Esophagus mucosa (tissue), 1 donor: ENCODE results near the gene KIAA0513. TPM values are rescaled to one million over a fixed set of nuclear protein-coding genes. Genes with fewer than 3 reads are reported as not detected.

Experiments
- ATAC-seq: fragments of 200-7000 bp; cut with Tn5 transposase; one replicate; pipeline ENCODE4 v1.9.1; 2020
- total RNA-seq: library from RNA; stranded (reverse); gene quantifications from one replicate; pipeline ENCODE4 v1.2.4, GENCODE V29; 2023
- donor health status: DM: yes; HTN: yes; CAD: no.

Gene KIAA0513
- total RNA-seq, 1 donor from 2014 or later = 8.1 TPM

DNA sequence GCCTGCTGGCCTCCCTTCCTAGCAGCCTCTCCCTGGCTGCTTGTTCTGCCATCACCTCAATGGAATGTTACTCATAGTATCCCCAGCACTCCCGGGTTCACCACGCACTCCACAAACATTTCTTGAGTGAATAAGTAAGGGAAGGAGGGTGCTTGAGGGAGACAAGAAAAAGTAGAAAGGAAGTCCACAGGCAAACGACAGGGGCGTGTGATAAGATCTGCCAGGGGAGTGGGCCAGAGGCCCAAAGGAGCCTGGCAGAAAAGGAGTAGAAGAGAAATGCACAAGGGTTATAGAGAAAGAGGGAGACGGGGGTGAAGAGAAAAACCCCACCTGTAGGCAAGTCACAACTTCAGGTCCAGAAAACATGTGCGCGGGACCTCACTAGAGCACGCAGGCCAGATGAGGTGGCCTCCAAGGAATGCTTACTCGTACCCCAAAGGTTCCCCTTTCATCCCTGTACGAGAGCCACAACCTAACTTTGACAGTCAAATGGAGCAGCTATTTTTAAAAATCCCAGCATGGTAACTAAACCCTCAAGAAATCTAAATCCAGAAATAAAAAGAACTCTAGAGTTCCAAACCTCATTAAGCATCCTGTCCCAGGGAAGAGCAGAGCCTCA is 22.9 kb upstream of the KIAA0513 start:
- peak; percentile 22 for ATAC-seq

DNA sequence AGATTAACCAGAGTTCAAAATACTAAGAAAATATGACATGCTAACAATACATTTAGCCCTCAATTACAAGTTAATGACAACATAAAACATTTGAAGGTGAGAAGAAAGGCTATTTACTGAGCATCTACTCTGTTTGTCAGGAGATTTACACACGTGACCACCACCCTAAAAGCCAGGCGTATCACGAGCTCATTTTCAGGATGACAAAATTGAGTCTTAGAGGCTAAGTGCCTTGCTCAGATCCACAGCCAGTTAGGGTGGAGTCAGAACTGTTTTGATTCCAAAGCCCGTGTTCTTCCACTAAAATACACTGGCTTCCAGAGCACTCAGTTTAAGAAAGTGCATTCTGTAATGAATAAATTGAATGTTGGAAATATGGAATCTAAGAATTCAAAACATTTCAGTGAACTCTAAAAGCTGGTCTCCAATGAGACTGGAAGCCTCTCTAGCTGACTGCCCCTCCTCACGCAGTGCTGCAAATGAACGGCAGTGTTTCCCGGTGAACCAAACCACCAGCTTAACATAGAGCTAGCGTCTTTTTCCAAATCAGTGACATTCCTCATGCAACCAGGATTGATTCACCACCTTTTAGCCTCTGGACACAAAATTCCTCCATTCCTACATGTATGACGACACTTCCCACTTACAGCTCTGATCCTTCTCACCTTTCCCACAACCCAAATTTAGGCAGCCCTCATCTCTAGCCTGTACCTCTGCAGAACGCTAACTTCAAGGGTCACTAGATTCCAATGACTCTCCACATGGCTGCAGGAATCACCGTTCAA is 22.1 kb upstream of the KIAA0513 start:
- no peak for ATAC-seq

DNA sequence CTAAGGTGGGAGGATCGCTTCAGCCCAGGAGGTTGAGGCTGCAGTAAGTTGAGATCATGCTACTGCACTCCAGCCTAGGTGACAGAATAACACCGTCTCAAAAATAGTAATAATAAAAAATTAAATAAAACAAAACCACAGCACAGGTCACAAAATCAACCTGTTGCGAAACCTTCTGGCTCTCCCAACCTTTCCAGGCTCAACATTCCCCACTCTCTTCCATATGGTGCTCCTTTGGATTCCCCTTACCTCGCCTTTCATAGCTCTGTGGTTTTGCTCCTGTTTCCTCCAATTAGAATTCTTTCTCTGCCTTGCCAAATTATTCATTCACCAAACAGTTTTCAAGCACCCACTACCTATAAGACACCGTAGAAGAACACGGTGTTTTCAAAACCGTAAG is 21.0 kb upstream of the KIAA0513 start:
- ATAC-seq = no peak

- ATAC-seq = no peak
Observed at GRCh38 chr16:85007496-85008214, 19.9 kb upstream of the KIAA0513 start.

DNA sequence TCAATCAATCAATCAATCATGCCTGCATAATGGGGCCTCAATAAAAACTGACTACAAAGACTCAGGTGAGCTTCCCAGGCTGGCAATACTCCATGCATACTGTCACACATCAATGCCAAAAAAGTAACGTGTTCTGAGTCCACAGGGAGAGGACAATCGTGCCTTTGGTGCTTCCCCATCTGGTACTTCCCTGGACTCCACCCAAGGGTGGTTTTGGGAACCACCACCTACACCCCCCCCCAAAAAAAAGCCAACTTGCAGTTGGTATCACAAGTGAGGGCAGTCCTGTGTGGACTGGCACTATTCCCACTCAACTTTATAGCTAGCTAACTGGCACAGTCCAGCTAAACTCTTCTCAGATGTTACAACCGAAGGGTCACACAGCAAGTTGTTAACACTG is 19.3 kb upstream of the KIAA0513 start:
- ATAC-seq = no peak

DNA sequence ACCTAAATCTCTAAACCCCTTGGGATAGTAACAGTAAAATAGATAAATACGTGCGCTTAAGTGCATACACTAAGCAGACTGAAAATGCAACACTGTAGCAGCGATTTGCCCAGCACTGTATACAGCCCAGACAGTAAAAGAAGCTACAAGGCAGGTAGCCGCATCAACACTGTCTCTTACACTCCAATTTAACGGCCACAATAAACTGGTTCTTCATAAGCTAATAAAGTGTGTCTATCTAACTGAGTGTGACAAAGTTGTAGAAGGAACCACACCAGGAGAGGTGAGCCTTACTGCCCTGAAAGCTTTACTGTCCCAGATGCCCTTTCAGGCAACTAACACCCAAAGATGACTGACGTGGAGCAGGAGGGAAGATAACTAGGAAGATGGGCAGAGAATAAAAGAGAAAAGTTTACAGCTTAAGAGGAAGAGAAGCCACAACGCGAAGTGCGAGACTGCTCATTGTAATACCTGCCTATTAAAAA is 17.1 kb upstream of the KIAA0513 start:
- peak; percentile 9 for ATAC-seq

DNA sequence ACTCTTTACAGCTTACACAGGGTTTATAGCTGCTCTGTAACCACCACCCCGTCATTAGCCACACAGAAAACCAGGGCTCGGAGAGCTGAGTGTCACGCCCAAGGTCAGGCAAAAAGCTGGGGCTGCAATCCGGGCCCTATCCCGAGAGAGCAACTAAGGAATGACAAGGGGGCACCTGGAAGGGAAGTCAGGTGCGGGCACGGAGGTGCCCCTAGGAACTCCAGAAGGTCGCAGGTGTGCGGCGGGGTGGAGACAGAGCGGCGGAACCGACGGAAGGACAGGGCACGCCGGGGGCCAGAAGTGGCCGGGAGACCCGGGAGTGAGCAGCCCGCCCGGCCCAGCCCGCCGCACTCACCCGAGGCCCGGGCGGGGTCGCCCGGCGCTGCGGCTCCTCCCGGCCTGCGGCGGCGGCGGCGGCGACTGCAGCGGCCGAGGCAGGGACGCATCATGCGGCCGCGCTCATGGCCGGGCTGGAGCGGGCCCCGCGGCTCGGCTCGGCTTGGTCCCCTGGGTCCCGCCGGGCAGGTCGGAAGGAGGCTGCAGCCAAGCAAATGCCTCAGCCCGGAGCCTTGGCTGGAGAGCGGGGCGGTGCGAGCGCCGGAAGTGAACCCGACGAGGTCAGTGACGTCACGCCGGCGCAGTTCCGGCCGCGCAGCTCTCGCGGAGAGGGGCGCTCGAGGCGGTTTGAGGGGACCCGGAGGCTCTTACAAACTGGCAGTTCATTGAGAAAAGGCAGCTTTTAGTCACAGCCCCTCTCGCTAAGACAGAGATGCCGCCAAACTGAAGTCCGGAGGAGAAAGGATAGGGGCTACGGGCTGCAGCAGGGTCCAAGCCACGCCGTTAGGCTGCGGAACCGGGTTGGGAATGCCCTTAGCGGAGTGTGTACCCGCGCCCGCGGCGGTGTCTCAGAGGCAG is 16.4 kb upstream of the KIAA0513 start, which contains the start of gene ZDHHC7:
Gene ZDHHC7 (minus strand): TSS at position 605 of the 915 bp plus-strand sequence. CDS start 20,917 bp downstream, outside the sequence.
- peak; percentile 90 for ATAC-seq

GRCh38 chr16:85011846-85012284 is 15.7 kb upstream of the KIAA0513 start:
- peak; percentile 12 for ATAC-seq

DNA sequence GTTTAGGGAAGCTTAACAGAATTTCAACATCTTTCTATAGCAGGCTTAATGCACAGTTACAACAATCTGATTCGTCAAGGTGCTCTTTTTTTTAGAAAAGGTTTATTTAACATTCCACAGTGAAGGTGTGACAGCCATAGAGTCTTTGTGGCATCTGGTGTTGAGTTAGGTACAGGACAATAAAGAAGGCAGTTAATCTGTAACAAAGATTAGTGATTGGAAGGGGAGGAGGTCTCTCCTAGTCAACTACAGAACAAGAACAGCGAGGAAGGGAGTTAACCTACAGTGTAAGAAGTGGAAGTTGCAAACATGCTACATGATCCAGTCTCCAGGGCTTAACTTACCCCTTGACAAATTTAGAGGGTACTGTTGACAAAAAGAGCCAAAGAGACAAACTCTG is 13.3 kb upstream of the KIAA0513 start:
- no peak for ATAC-seq

- no peak for ATAC-seq
Observed at GRCh38 chr16:85015481-85016187, 12.0 kb upstream of the KIAA0513 start.

- ATAC-seq = no peak
Observed at GRCh38 chr16:85017151-85017550, 10.4 kb upstream of the KIAA0513 start.

GRCh38 chr16:85017633-85018032 is 10.0 kb upstream of the KIAA0513 start:
- no peak for ATAC-seq

GRCh38 chr16:85018529-85019236 is 8.9 kb upstream of the KIAA0513 start:
- ATAC-seq = no peak

DNA sequence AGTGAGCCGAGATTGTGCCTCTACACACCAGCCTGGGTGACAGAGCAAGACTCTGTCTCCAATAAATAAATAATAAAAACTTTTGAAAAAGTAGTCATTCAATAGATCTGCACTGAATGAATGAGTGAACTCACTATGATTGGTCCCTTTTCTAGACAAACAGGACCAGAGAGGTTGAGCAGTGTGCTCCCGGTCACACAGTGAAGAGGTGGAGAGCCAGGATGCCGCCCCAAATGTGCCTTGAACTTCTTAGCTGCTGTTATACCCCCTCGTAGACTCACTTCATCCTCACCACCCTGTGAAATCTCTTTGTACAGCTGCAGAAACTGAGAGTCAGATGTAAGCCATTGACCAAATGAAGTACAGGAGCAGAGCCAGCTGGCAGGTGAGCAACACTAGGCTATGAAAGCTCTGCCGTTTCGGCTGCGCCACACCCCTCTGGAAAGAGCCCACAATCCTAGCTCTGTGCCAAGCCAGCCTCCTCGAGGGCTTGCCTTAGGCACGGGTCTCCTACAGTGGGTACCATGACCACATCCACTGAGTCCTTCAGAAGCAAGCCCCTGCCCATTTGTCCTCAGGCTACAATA is 7.8 kb upstream of the KIAA0513 start:
- peak; percentile 76 for ATAC-seq

- ATAC-seq = no peak
Observed at GRCh38 chr16:85025781-85026653, 1.6 kb upstream of the KIAA0513 start.

- ATAC-seq = no peak
Observed at GRCh38 chr16:85026703-85027102, 892 bp upstream of the KIAA0513 start.

- ATAC-seq = peak; percentile 7
Observed at GRCh38 chr16:85027958-85028684, 526 bp downstream of the KIAA0513 start.

DNA sequence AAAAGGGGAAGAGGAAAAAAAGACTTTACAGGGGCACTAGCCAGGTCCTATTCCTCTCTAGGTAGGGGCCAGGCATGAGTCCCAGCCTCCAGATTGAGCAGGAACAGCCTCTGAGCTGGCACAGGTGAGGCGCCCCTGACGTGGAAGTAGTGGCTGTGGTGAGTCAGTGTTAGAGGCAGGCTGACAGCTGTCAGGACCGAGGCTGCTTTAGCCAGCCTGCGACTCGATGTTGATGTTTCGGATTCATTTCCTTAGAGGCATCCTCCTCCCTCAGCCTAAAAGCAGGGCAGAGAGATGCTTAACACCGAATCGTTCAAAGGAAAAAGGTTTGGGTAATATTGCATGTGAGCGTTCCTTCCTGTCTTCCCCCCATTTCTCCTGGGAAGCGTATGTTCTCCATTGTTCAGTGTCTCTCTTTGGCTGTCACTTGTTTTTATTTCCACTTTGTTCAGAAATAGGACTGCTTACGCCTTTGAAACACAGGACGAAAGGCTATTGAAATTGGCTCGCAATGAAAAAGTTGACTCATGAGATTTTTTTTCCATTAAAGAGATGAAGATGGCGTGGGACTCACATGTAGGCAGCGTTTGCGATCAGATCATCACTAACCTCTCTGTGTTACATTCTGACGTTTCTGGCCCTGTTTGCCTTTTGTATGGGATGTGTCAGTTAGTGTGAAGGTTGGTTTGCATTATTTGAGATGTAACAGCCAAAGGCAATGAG is 1.3 kb downstream of the KIAA0513 start:
- ATAC-seq = peak; percentile 82
